ENCODE results near the gene BAIAP2L2. TPM values are rescaled to one million over a fixed set of nuclear protein-coding genes. Genes with fewer than 3 reads are reported as not detected.

BAIAP2L2 gene
- total RNA-seq, 2 donors from 2014 or later, result 0.40 to 0.84 TPM

DNA sequence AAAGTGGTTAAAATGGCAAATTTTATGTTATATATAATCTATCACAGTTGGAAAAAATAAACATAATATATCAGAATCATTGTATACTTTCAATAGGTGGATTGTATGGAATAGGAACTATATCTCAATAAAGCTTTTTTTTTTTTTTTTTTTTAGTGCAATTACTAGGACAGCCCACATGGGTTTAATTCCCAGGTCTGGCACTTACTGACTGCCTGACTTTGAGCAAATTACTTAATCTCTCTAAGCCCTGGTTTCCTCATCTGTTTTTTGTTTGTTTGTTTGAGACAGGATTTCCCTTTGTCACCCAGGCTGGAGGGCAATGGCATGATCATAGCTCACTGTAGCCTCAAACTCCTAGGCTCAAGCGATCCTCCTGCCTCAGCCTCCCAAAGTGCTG is 26.1 kb upstream of the BAIAP2L2 start:
- H3K4me3 Mint-ChIP-seq, result no peak overlapping the region
- H3K36me3 Mint-ChIP-seq, result no peaks in the 10 kb centered on the region
- H3K9me3 Mint-ChIP-seq, result no peaks in the 10 kb centered on the region
- ATAC-seq, result no peak
- DNase-seq (ENCODE audit: low spot score), result no peak
- no peak overlapping the region for H3K27ac Mint-ChIP-seq
- H3K4me1 Mint-ChIP-seq (ENCODE audit: low read depth in 2 of 2), result peaks cover 8 to 18% of the 10 kb centered on the region in 2 donors
- no peaks in the 10 kb centered on the region for H3K27me3 Mint-ChIP-seq

DNA sequence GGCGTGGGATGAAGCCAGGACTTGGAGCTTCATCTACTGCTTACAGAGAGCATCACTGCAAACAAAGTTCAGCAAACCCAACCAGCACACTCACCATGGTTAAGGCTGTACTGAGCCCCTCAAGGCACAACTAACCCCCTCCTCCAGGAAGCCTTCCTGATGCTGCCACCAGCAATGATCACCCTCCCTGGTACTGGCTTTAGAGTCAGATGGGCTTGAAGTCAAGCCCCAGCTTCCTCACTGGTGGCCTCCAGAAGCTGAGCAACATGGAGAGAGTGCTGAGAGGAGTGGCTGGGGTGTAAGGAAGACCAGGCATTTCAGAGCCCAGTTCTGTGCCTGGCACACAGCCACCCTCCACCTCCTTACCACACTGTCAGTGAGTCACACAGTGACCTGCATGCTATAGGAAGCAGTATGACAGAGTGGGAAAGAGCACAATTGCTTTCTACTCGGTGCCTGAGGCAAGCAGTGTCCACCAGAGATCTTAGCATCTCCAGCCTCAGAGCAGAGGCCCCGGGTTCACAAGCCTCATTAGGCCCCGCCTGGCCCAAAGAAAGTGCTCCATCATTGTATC is 24.7 kb upstream of the BAIAP2L2 start:
- DNase-seq (ENCODE audit: low spot score) (no peak), ATAC-seq (peak; percentile 68)
- Mint-ChIP-seq H3K36me3 (no peaks in the 10 kb centered on the region), H3K27me3 (no peaks in the 10 kb centered on the region), H3K27ac (peak overlapping the region in 1 of 2 donors; percentile 58), H3K4me1 (ENCODE audit: low read depth in 2 of 2) (peaks cover 4 to 14% of the 10 kb centered on the region in 2 donors), H3K4me3 (no peak overlapping the region), H3K9me3 (no peaks in the 10 kb centered on the region)

DNA sequence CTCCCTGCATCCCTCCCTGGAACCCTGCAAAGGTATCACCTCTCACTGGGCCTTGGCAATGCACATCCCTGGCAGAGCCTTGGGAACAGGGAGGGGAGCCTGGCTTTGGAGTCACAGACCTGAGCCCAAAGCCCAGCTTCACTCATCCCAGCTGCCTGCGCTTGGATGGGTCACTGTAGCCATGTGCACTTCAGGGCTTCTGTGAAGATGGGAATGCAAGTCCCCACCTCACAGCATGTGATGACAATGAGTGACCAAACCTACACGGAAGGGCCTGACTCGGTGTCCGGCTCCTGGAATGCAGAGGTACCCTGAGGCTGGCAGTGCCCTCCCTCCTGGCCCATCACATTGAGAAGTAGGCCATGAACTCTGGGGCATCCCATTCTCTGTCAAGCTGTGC is 22.8 kb upstream of the BAIAP2L2 start:
- no peak for ATAC-seq
- Mint-ChIP-seq H3K27ac (no peak overlapping the region), H3K4me3 (no peak overlapping the region), H3K36me3 (no peaks in the 10 kb centered on the region), H3K27me3 (no peaks in the 10 kb centered on the region), H3K4me1 (ENCODE audit: low read depth in 2 of 2) (peaks cover 4 to 14% of the 10 kb centered on the region in 2 donors), H3K9me3 (no peaks in the 10 kb centered on the region)
- no peak for DNase-seq (ENCODE audit: low spot score)

DNA sequence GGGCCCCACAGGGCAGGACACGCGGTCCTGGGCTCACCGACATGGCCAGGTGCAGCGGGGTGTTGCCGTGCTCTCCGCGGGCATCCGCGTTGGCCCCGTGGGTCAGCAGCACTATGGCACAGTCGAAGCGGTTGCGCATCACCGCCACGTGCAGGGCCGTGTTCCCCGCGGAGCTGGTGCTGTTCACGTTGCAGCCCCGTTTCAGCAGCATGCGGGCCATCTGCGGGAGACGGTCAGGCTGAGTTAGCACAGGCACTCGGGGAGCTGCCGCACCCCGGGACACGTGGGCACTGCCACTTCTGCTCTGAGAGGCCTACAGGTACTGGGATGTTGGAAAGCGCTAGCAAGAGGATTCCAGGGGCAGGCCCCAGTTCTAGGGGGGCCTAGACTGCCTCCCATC is 22.3 kb upstream of the BAIAP2L2 start:
- no peaks in the 10 kb centered on the region for H3K36me3 Mint-ChIP-seq
- no peaks in the 10 kb centered on the region for H3K27me3 Mint-ChIP-seq
- peaks cover 4 to 14% of the 10 kb centered on the region in 2 donors for H3K4me1 Mint-ChIP-seq (ENCODE audit: low read depth in 2 of 2)
- no peaks in the 10 kb centered on the region for H3K9me3 Mint-ChIP-seq
- no peak overlapping the region for H3K27ac Mint-ChIP-seq
- ATAC-seq, result no peak
- no peak for DNase-seq (ENCODE audit: low spot score)
- no peak overlapping the region for H3K4me3 Mint-ChIP-seq

DNA sequence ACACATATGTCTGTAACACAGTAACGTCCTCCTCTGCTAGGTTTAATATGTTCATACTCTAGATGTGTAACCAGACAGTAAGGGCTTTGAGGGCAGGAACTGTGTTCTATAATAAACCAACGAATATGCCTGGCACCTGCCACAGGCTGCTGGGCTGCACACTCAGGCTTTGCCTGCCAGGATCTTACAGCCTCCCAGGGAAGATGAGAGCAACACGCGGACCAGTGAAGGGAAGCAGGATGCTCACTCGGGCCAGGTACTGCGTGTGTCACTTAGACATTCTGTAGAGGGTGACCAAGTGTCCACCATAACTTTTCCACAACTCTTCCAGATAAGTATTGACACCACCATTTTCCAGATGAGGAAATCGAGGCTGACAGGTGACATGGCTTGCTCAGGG is 21.7 kb upstream of the BAIAP2L2 start:
- ATAC-seq, result no peak
- DNase-seq (ENCODE audit: low spot score), result no peak
- Mint-ChIP-seq H3K9me3 (no peaks in the 10 kb centered on the region), H3K4me1 (ENCODE audit: low read depth in 2 of 2) (peaks cover 4 to 14% of the 10 kb centered on the region in 2 donors), H3K27ac (no peak overlapping the region), H3K27me3 (no peaks in the 10 kb centered on the region), H3K36me3 (no peaks in the 10 kb centered on the region), H3K4me3 (no peak overlapping the region)

DNA sequence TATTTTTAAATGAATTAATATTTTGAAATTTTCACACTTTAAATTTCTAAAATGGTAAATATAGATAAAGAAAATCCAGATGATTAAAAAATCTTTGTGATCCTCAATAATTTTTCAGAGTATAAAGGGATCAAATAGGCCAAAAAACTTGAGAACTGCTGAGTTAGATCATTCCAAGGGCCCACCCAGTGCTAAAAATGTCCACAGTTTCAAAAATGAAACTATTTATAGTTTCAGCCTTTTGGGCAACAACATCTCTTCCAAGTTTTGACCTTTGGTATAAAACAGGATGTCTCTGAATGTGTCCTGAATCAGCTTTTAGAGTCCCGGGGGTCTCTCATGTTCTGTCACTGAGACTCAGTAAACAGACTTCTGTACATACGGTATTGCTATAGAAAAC is 20.9 kb upstream of the BAIAP2L2 start:
- H3K4me1 Mint-ChIP-seq (ENCODE audit: low read depth in 2 of 2), result peaks cover 4 to 11% of the 10 kb centered on the region in 2 donors
- no peak for ATAC-seq
- no peak overlapping the region for H3K27ac Mint-ChIP-seq
- H3K36me3 Mint-ChIP-seq, result no peaks in the 10 kb centered on the region
- H3K27me3 Mint-ChIP-seq, result no peaks in the 10 kb centered on the region
- no peak for DNase-seq (ENCODE audit: low spot score)
- H3K4me3 Mint-ChIP-seq, result no peak overlapping the region
- no peaks in the 10 kb centered on the region for H3K9me3 Mint-ChIP-seq

DNA sequence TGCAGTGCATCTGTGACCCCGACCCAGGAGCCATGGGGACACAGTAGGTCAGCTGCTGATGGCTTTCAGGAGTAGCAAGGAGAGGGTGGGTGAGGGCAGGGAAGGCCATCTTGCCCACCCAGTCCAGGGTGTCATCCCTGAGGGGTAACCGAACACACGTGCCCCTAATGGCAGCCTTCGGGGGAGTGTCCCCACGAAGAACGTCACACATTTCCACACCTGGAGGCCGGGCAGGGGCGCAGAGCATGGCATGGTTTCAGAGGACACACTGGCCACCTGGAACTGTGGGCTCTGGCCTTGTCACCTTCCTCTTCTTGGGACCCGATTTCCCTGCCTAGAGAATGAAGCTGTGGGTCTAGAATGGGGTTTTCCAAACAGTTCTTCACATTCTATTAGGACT is 19.4 kb upstream of the BAIAP2L2 start:
- no peak overlapping the region for H3K4me3 Mint-ChIP-seq
- H3K36me3 Mint-ChIP-seq, result no peaks in the 10 kb centered on the region
- peaks cover 0 to 4% of the 10 kb centered on the region in 2 donors for H3K4me1 Mint-ChIP-seq (ENCODE audit: low read depth in 2 of 2)
- no peak overlapping the region for H3K27ac Mint-ChIP-seq
- no peaks in the 10 kb centered on the region for H3K9me3 Mint-ChIP-seq
- ATAC-seq, result no peak
- no peak for DNase-seq (ENCODE audit: low spot score)
- no peaks in the 10 kb centered on the region for H3K27me3 Mint-ChIP-seq

DNA sequence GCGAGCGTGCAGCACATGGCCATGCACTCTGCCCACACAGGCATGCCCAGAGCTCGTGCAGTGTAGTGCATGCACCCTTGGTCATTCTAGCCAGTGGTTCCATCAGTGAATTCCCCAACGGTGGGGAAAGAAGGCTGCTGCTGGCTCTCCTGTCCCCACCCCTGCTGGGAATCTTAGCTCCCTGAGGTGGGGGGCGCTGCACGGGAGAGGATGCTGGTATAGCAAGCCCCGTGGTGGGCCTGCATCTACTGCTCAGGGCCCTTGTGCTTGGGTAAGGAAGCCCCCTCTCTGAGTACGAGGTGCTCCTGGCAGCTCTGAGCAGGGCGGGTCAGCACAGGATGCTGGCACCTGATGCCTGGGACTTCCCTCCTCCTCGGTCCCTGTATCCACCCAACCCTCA is 18.5 kb upstream of the BAIAP2L2 start:
- no peak for DNase-seq (ENCODE audit: low spot score)
- Mint-ChIP-seq H3K27ac (no peak overlapping the region), H3K27me3 (no peaks in the 10 kb centered on the region), H3K36me3 (no peaks in the 10 kb centered on the region), H3K9me3 (no peaks in the 10 kb centered on the region), H3K4me1 (ENCODE audit: low read depth in 2 of 2) (peaks cover 0 to 7% of the 10 kb centered on the region in 2 donors), H3K4me3 (no peak overlapping the region)
- no peak for ATAC-seq

DNA sequence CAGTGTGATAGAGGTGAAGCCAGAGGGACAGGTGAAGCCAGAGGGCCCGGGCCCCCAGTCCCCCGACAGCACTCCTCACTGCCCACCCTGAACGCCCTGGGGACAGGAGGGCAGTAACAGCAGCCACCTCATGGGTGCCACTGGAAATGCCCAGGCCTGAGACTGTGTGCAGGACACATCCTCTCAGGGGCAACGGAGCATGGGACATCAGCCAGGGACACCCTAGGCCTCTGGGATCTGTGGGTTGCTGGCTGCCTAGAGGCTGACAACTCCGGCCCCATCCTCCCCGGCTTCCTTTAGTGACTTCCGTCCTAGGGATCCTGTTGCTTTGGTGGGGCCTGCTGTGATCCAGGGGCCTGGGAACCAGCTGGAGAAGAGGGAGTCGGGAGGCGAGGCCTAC is 17.4 kb upstream of the BAIAP2L2 start:
- Mint-ChIP-seq H3K9me3 (no peaks in the 10 kb centered on the region), H3K27me3 (no peaks in the 10 kb centered on the region), H3K27ac (no peak overlapping the region), H3K4me1 (ENCODE audit: low read depth in 2 of 2) (peaks cover 0 to 7% of the 10 kb centered on the region in 2 donors), H3K4me3 (no peak overlapping the region), H3K36me3 (no peaks in the 10 kb centered on the region)
- DNase-seq (ENCODE audit: low spot score), result no peak
- no peak for ATAC-seq

DNA sequence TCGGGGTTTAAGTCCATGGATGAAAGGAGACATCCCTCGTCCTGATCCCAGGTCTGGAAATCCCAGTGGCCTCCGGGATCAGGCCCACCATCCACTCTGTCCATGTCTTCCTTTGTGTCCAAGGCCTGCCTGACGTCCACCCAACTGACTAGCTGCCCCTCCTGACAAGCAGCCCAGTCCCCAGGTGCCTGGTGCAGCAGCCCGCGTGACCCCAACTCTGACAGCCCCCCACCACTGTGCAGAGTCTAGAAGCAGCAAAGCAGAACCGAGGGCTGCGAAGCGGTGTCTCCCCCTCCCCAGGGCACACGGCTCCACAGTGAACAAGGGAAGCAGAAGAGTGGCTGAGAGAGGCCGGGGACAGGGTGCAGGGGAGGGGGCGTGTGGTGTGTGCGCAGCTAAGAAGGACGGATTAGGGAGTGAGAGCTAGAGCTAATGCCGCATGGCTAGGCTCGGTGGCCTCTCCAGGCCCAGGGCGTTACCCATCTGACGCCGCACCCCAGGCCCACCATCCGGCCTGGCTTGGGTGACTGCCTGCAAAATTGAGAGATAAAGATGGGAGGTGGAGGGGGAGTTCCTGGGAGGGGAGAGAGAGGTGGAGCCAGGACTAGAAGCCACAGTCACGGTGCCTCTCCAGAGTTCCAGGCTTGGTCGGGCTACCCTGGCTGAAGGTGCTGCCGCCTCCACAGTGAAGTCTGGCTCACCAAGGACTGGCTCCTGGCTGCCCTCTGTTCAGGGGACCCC is 16.6 kb upstream of the BAIAP2L2 start:
- H3K9me3 Mint-ChIP-seq, result no peaks in the 10 kb centered on the region
- peak overlapping the region in 1 of 2 donors; percentile 28 for H3K27ac Mint-ChIP-seq
- no peaks in the 10 kb centered on the region for H3K36me3 Mint-ChIP-seq

DNA sequence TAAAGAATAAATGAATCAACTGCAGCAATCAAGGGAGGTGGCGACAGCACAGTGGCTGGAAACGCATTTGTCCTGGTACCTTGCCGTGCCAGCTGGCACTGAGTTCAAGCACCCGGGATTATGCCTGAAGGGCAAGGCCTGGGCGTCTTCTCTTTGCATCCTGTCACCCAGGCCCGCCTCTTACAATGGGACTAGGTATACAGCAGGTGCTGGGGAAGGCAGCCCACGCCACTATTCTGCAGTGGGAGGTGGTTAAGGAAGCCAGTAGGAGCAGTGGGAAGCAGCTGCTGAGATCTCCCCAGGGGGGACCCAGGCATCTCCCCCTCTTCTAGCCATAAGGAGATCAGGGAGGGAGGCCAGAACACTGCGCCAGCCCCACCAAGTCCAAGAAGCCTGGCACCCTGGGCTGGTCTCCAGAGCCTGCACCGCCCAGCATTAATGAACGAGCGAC is 15.3 kb upstream of the BAIAP2L2 start:
- Mint-ChIP-seq H3K27ac (no peak overlapping the region), H3K4me3 (no peak overlapping the region), H3K4me1 (ENCODE audit: low read depth in 2 of 2) (peaks cover 0 to 7% of the 10 kb centered on the region in 2 donors), H3K9me3 (no peaks in the 10 kb centered on the region), H3K36me3 (no peaks in the 10 kb centered on the region), H3K27me3 (no peaks in the 10 kb centered on the region)
- no peak for DNase-seq (ENCODE audit: low spot score)
- ATAC-seq, result no peak

More for the DNA sequence above, 16.6 kb upstream of the BAIAP2L2 start:
- peaks cover 0 to 7% of the 10 kb centered on the region in 2 donors for H3K4me1 Mint-ChIP-seq (ENCODE audit: low read depth in 2 of 2)
- H3K27me3 Mint-ChIP-seq, result no peaks in the 10 kb centered on the region
- DNase-seq (ENCODE audit: low spot score) (peak; percentile 25), ATAC-seq (no peak)
- H3K4me3 Mint-ChIP-seq, result no peak overlapping the region

DNA sequence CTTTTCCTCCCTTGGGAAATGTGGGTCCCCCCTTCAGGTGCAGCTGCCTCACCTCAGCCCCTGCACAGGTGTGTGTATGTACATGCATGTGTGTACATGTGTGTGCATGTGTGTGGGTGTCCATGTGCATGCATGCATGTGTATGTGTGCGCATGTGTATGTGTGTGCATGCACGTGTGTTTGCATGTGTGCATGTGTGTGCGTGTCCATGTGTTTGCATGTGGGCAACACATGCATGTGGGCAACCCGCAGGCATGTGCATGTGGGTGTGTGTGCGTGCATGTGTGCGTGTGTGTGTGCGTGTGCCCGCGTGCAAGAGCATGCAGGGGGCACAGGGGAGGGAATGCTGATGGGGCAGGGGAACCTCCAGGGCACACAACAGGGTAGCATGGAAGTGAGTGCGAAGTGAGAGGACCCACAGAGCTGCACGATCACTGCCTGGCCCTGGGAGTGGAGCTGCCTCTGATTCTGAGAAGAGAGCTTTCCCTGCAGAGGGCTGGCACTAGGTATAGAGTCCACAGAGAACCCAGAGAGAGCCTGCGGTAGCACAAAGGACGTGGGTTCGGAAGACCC is 14.6 kb upstream of the BAIAP2L2 start:
- ATAC-seq (no peak), DNase-seq (ENCODE audit: low spot score) (no peak)
- no peak overlapping the region for H3K27ac Mint-ChIP-seq
- H3K27me3 Mint-ChIP-seq, result no peaks in the 10 kb centered on the region
- H3K9me3 Mint-ChIP-seq, result no peaks in the 10 kb centered on the region
- H3K4me1 Mint-ChIP-seq (ENCODE audit: low read depth in 2 of 2), result peaks cover 0 to 7% of the 10 kb centered on the region in 2 donors
- H3K4me3 Mint-ChIP-seq, result no peak overlapping the region
- no peaks in the 10 kb centered on the region for H3K36me3 Mint-ChIP-seq

DNA sequence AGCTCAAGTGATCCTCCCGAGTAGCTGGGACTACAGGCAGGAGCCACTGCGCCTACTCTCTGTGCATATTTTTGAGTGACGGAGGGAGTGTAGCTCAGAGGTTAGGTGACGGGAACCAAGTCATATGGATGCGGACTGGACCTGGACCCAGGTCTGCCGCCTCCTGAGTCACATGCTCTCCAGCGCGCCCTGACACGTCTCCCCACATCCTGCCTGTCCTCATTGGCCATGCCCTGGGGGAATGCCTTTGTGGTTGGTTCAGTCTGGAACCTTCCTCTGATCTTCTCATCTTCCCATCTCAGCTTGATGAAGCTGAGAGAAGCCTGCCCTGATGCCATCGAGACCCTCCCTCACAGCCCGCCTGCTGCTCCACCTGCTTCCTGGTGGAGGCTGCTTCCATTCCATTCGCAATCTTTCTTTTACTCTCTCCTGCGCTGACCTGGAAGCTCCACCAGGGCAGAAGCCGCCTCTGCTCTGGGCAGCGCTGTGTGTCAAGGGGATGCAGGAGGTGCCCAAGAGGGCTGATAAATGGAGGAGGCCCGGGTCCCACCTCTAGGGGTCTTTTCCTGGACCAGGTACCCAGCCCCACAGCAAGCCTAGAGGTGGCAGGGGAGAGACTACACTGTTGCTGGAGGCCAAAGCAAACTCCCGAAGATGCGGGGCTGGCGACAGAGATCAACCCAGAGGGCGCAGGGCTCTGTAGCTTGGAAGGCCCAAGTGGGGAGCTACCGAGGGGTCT is 13.9 kb upstream of the BAIAP2L2 start:
- Mint-ChIP-seq H3K4me1 (ENCODE audit: low read depth in 2 of 2) (peaks cover 0 to 7% of the 10 kb centered on the region in 2 donors), H3K4me3 (no peak overlapping the region), H3K9me3 (no peaks in the 10 kb centered on the region), H3K36me3 (no peaks in the 10 kb centered on the region), H3K27ac (no peak overlapping the region), H3K27me3 (no peaks in the 10 kb centered on the region)
- ATAC-seq (no peak), DNase-seq (ENCODE audit: low spot score) (no peak)

DNA sequence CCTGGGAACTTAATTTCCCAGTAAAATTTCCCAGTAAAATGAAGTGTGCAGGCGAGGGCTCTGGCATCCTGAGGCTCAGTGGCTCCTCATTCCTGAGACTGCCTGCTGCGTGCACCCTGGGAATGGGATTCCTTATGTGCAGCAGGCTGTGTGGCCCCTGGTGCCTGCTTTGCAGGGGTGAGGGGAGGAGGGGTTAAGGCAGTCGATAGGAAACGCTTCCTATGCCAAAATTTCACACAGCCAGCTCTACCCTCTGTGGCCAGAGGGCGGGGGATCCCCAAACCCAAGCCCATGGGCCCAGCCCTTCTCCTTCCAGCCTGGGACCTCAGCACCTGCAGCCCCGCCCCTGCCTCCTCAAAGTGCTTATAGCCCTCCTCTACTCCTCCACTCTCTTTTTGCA is 12.1 kb upstream of the BAIAP2L2 start:
- Mint-ChIP-seq H3K27ac (no peak overlapping the region), H3K9me3 (no peaks in the 10 kb centered on the region), H3K36me3 (no peaks in the 10 kb centered on the region), H3K4me3 (no peak overlapping the region), H3K27me3 (no peaks in the 10 kb centered on the region), H3K4me1 (ENCODE audit: low read depth in 2 of 2) (peaks cover 0 to 7% of the 10 kb centered on the region in 2 donors)
- no peak for ATAC-seq
- no peak for DNase-seq (ENCODE audit: low spot score)
